A549 (cell line): ENCODE measurements around the gene BCR. TPM values are rescaled to one million over a fixed set of nuclear protein-coding genes. Genes with fewer than 3 reads are reported as not detected.

ENCODE experiments used
- ATAC-seq, 2 experiments: fragments of 200-7000 bp in 1 of 2; fragments of >200 bp in 1 of 2; cut with Nextera tagmentation in 1 of 2; cut with Tn5 transposase in 1 of 2; 3 replicates each; pipeline versions ENCODE4 v1.8.0 to v1.9.1; 2018 to 2020; ENCODE audit warnings: mild to moderate bottlenecking in 1 of 2, moderate library complexity in 1 of 2
- CTCF ChIA-PET: fragments of 300-600 bp; sonication (Branson Sonifier 250); formaldehyde crosslinking; extraction: SDS; loops from one replicate; lab custom pipeline; 2021; ENCODE audit warnings: antibody characterized with exemption, inconsistent platforms; lab: Yijun Ruan, JAX
- POLR2A ChIA-PET: fragments of 350-600 bp; formaldehyde crosslinking; extraction: SDS; loops from one replicate; lab custom pipeline; 2021; ENCODE audit warnings: antibody characterized with exemption, inconsistent platforms; lab: Yijun Ruan, JAX
- DNase-seq, 2 experiments: peaks; one replicate each; pipeline versions ENCODE4 v3.0.0 to v3.0.0-alpha.2; 2011 to 2016; ENCODE audit warnings: low read depth in 1 of 2, low spot score in 1 of 2
- FAIRE-seq: peaks from 2 replicates; lab custom pipeline; 2011; peaks lifted over from hg19 to GRCh38; lab: Jason Lieb, UNC
- H3K27ac ChIP-seq, 2 experiments: fragments of >200 bp; sonication (Bioruptor Twin); formaldehyde crosslinking; 3 replicates each; pipeline ENCODE4 v1.5.1; 2016 to 2017
- H3K4me1 ChIP-seq: fragments of >200 bp; sonication (Bioruptor Twin); formaldehyde crosslinking; 3 replicates; pipeline ENCODE4 v1.6.1; 2016
- H3K4me2 ChIP-seq: fragments of >200 bp; sonication (Bioruptor Twin); formaldehyde crosslinking; 3 replicates; pipeline ENCODE4 v1.6.1; 2016
- H3K4me3 ChIP-seq: fragments of >200 bp; sonication (Bioruptor Twin); formaldehyde crosslinking; 3 replicates; pipeline ENCODE4 v1.5.1; 2016
- H3K9me3 ChIP-seq: fragments of >200 bp; sonication (Bioruptor Twin); formaldehyde crosslinking; 3 replicates; pipeline ENCODE4 v1.6.1; 2016
- CBX8 ChIP-seq: fragments of 200-600 bp; sonication (generic); IDR thresholded peaks from 2 replicates; pipeline ENCODE4 v1.6.1; 2016
- CEBPB ChIP-seq, 2 experiments: fragments of >200 bp in 1 of 2; sonication (Bioruptor Twin) in 1 of 2; formaldehyde crosslinking in 1 of 2; IDR thresholded peaks; 2 replicates each; pipeline ENCODE4 v1.6.1; 2012 to 2016
- CHD4 ChIP-seq: fragments of 200-600 bp; sonication (generic); IDR thresholded peaks from 2 replicates; pipeline ENCODE4 v1.6.1; 2016; ENCODE audit warnings: antibody characterized with exemption, mild to moderate bottlenecking, borderline replicate concordance
- EHF ChIP-seq: fragments of 250-450 bp; sonication (Bioruptor Pico); IDR thresholded peaks from 2 replicates; pipeline ENCODE4 v1.5.0; 2020; ENCODE audit warnings: mild to moderate bottlenecking
- EP300 ChIP-seq, 2 experiments: fragments of >200 bp; sonication (Bioruptor Twin); formaldehyde crosslinking; IDR thresholded peaks; 2 replicates in 1 of 2; 3 replicates in 1 of 2; pipeline ENCODE4 v1.6.1; 2016 to 2017
- FOSL2 ChIP-seq, 2 experiments: fragments of 450-650 bp in 1 of 2; fragments of >200 bp in 1 of 2; sonication (Bioruptor Twin) in 1 of 2; formaldehyde crosslinking; IDR thresholded peaks; 2 replicates each; pipeline versions ENCODE4 v1.5.0 to v1.6.1; 2016 to 2020; ENCODE audit warnings: mild to moderate bottlenecking in 1 of 2, moderate library complexity in 1 of 2
- HDAC2 ChIP-seq: fragments of 200-600 bp; sonication (generic); IDR thresholded peaks from 2 replicates; pipeline ENCODE4 v1.6.1; 2016
- HOXB13 ChIP-seq: fragments of 250-450 bp; sonication (Bioruptor Pico); IDR thresholded peaks from 2 replicates; pipeline ENCODE4 v1.5.0; 2020; ENCODE audit warnings: low read depth, mild to moderate bottlenecking, moderate library complexity
- JUN ChIP-seq, 2 experiments: fragments of >200 bp; sonication (Bioruptor Twin); formaldehyde crosslinking; IDR thresholded peaks; 2 replicates in 1 of 2; 3 replicates in 1 of 2; pipeline ENCODE4 v1.6.1; 2016 to 2017
- KDM1A ChIP-seq: fragments of 200-600 bp; sonication (generic); IDR thresholded peaks from 2 replicates; pipeline ENCODE4 v1.6.1; 2016; ENCODE audit warnings: low read depth, mild to moderate bottlenecking
- MAZ ChIP-seq: fragments of 150-350 bp; IDR thresholded peaks from 2 replicates; pipeline ENCODE4 v1.6.1; 2014; ENCODE audit warnings: antibody characterized with exemption, low read depth, low read length, borderline replicate concordance
- NR3C1 ChIP-seq: fragments of >200 bp; sonication (Bioruptor Twin); formaldehyde crosslinking; IDR thresholded peaks from 3 replicates; pipeline ENCODE4 v1.6.1; 2017
- PHF8 ChIP-seq: fragments of 200-600 bp; sonication (generic); IDR thresholded peaks from 2 replicates; pipeline ENCODE4 v1.6.1; 2016; ENCODE audit warnings: low read depth, mild to moderate bottlenecking, antibody characterized with exemption, moderate library complexity, borderline replicate concordance
- POLR2A ChIP-seq: IDR thresholded peaks from 2 replicates; pipeline ENCODE4 v1.6.1; 2012; ENCODE audit warnings: mild to moderate bottlenecking, low read length
- RAD21 ChIP-seq, 2 experiments: fragments of >200 bp in 1 of 2; sonication (Bioruptor Twin) in 1 of 2; formaldehyde crosslinking in 1 of 2; IDR thresholded peaks in 1 of 2; conservative IDR thresholded peaks in 1 of 2; 2 replicates in 1 of 2; 3 replicates in 1 of 2; pipeline ENCODE4 v1.6.1; 2012 to 2018; ENCODE audit warnings: inconsistent platforms in 1 of 2
- RARB ChIP-seq: fragments of 250-450 bp; sonication (Bioruptor Pico); IDR thresholded peaks from 2 replicates; pipeline ENCODE4 v1.8.0; 2021; ENCODE audit warnings: mild to moderate bottlenecking, moderate library complexity
- RCOR1 ChIP-seq: fragments of 150-350 bp; IDR thresholded peaks from 2 replicates; pipeline ENCODE4 v1.6.1; 2014; ENCODE audit warnings: antibody characterized with exemption, low read length, low read depth
- SREBF2 ChIP-seq: fragments of 450-650 bp; IDR thresholded peaks from 2 replicates; pipeline ENCODE4 v1.6.1; 2014; ENCODE audit warnings: mild to moderate bottlenecking, moderate library complexity
- TFCP2L1 ChIP-seq: fragments of 250-450 bp; sonication (Bioruptor Pico); IDR thresholded peaks from 2 replicates; pipeline ENCODE4 v1.5.0; 2021; ENCODE audit warnings: mild to moderate bottlenecking
- ZFP36 ChIP-seq: fragments of 450-650 bp; IDR thresholded peaks from 2 replicates; pipeline ENCODE4 v1.6.1; 2014; ENCODE audit warnings: borderline replicate concordance; ENCODE audit not compliant: partially characterized antibody
- ZNF302 ChIP-seq: fragments of 250-450 bp; sonication (Bioruptor Pico); IDR thresholded peaks from 2 replicates; pipeline ENCODE4 v1.9.0; 2021; ENCODE audit warnings: inconsistent platforms, mild to moderate bottlenecking, moderate library complexity
- ZSCAN20 ChIP-seq: fragments of 250-450 bp; sonication (Bioruptor Pico); IDR thresholded peaks from 2 replicates; pipeline ENCODE4 v1.8.0; 2022; ENCODE audit warnings: mild to moderate bottlenecking, moderate library complexity
- WGBS: methylation state at CpG from one replicate; pipeline ENCODE4 v1.1.6; 2017; ENCODE audit errors: missing lambda C conversion rate; 5-methylcytosine and 5-hydroxymethylcytosine counted together
- polyA plus RNA-seq, 4 experiments: library from polyadenylated mRNA; depleted of rRNA in 3 of 4; stranded (reverse); fragments of >200 nt; fragmentation: RNase III in 1 of 4; extraction: RNeasy Plus Mini Kit Qiagen cat#74134 plus additional on column Dnase treatment in 1 of 4; gene quantifications; 2 replicates in 3 of 4; 3 replicates in 1 of 4; pipeline ENCODE4 v1.2.3, GENCODE V29; 2011 to 2017
- TF ChIP-seq, protein P1 (sequence below): fragments of 150-350 bp; IDR thresholded peaks from 2 replicates; pipeline ENCODE4 v1.6.1; 2014; ENCODE audit warnings: low read depth, mild to moderate bottlenecking, low read length
- TF ChIP-seq, protein P2 (sequence below): fragments of 250-450 bp; sonication (Bioruptor Pico); IDR thresholded peaks from 2 replicates; pipeline ENCODE4 v1.5.0; 2020; ENCODE audit warnings: low read depth, mild to moderate bottlenecking, moderate library complexity
- TF ChIP-seq, protein P3 (sequence below): fragments of 450-650 bp; IDR thresholded peaks from 2 replicates; pipeline ENCODE4 v1.6.1; 2014; ENCODE audit warnings: antibody characterized with exemption

Gene BCR
- polyA plus RNA-seq, 2 of the 4 experiments (the other 2 are of a cell fraction): 14.7 to 16.4 TPM

DNA sequence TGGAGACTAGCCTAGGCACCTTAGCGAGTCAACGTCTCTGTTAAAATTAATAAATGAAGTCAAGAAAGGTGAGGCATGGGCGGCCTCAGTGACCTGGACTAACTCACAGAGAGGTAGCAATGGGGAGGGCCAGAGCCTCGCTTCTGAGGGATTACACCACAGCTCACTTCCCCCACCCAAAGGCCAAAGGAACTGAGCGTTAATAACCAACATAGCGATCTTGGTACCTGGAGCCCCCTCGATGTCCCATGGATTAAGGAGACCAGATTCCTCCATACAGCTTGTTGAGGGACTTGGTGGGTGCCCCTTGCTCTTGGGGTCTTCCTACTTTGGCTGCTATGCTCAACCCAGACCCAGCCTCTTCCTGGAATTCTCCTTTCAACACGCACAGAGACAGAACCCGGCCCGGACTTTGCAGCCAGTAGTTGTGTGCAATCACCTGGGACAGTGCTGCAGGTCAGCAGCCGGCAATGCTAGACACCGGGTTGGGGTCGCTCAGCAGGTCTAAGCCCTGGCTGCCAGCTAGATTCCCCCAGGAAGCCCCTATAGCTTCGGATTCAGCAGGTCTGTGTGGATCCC is 70.6 kb downstream of the BCR start:
- H3K9me3 ChIP-seq: no peaks in the 10 kb centered on the region
- DNase-seq: no peak
- ATAC-seq: no peak
- H3K4me2 ChIP-seq: no peak overlapping the region
- H3K4me1 ChIP-seq: peaks cover 8% of the 10 kb centered on the region; the same call in 1 of the 3 replicates
- no peak for FAIRE-seq
- 94% methylated on average over 9 of the region's 14 CpGs for WGBS
- no peak overlapping the region for H3K4me3 ChIP-seq
- TF ChIP-seq, protein P1, sequence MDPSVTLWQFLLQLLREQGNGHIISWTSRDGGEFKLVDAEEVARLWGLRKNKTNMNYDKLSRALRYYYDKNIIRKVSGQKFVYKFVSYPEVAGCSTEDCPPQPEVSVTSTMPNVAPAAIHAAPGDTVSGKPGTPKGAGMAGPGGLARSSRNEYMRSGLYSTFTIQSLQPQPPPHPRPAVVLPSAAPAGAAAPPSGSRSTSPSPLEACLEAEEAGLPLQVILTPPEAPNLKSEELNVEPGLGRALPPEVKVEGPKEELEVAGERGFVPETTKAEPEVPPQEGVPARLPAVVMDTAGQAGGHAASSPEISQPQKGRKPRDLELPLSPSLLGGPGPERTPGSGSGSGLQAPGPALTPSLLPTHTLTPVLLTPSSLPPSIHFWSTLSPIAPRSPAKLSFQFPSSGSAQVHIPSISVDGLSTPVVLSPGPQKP: no peak
- TF ChIP-seq, protein P2, sequence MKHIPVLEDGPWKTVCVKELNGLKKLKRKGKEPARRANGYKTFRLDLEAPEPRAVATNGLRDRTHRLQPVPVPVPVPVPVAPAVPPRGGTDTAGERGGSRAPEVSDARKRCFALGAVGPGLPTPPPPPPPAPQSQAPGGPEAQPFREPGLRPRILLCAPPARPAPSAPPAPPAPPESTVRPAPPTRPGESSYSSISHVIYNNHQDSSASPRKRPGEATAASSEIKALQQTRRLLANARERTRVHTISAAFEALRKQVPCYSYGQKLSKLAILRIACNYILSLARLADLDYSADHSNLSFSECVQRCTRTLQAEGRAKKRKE (CRISPR knock-in tag): no peak
- no peak for TF ChIP-seq ZNF302 (CRISPR knock-in tag)
- no peak for TF ChIP-seq SREBF2
- no peak for TF ChIP-seq EP300 (IDR thresholded peaks at IDR 0.05)
- TF ChIP-seq ZFP36: no peak
- TF ChIP-seq HDAC2: no peak
- no peak for TF ChIP-seq FOSL2 (IDR thresholded peaks at IDR 0.05)
- no peak for TF ChIP-seq FOSL2 (CRISPR knock-in tag; IDR thresholded peaks at IDR 0.05)
- no peak for TF ChIP-seq JUN (IDR thresholded peaks at IDR 0.05)
- TF ChIP-seq TFCP2L1 (CRISPR knock-in tag): no peak
- no peak for TF ChIP-seq PHF8
- TF ChIP-seq RAD21 (conservative IDR thresholded peaks at IDR 0.05 in 1 of 2, IDR thresholded peaks at IDR 0.05 in 1 of 2): no peak
- TF ChIP-seq CEBPB (IDR thresholded peaks at IDR 0.05): no peak
- no peak for TF ChIP-seq POLR2A
- H3K27ac ChIP-seq: no peak overlapping the region
- CTCF ChIA-PET: interaction anchor here (2.9 kb wide), 1 partner anchor 31 kb away, joined by 14 read pairs; no protein-coding TSS in a partner anchor
- POLR2A ChIA-PET: interaction anchor here (0.6 kb wide), 1 partner anchor 79 kb away, joined by 4 read pairs; no protein-coding TSS in a partner anchor

DNA sequence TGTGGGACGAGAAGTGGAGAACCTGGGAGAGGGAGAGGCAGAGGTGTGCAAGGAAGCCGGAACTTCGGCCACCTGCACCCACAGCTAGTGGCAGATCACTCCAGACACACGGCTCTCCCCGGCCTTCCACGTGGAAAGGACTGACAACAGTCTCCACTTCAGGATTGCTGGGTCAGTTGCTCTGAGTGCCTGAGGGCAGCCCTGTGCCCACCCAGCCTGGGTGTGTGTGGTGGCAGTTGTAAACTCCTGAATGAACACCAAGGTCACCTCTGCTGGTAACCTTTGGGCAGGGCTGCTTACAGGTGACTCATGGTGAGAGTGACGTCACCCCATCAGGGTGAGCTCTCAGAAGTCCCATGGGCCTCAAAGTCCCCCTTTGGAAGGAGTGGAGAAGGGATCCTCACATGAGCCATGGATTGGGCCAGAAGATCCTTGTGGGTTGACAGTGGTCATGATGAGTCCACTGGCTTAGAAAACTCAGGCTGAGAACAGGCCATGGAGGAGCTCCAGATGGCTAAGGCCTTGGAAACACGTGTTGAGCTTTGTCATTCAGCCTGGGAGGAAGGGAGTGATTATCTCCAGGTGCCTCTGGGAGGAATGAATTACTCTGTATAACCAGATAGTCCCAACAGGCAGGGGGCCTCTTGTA is 71.3 kb downstream of the BCR start:
- Histone ChIP-seq H3K9me3 (no peaks in the 10 kb centered on the region), H3K4me3 (no peak overlapping the region)
- POLR2A ChIA-PET: interaction anchor here (0.6 kb wide), 1 partner anchor 80 kb away, joined by 4 read pairs; no protein-coding TSS in a partner anchor
- CTCF ChIA-PET: interaction anchor here (1.0 to 2.9 kb wide), 4 partner anchors 16 to 73 kb away, joined by 3 to 14 read pairs (median 4); no protein-coding TSS in a partner anchor
- TF ChIP-seq POLR2A (no peak), ZSCAN20 (no peak), CHD4 (no peak), NR3C1 (no peak), CBX8 (no peak), MAZ (no peak), RCOR1 (no peak), KDM1A (no peak), RARB (no peak), HOXB13 (CRISPR knock-in tag) (no peak), ZNF302 (CRISPR knock-in tag) (no peak), EHF (no peak)
- TF ChIP-seq, protein P3, sequence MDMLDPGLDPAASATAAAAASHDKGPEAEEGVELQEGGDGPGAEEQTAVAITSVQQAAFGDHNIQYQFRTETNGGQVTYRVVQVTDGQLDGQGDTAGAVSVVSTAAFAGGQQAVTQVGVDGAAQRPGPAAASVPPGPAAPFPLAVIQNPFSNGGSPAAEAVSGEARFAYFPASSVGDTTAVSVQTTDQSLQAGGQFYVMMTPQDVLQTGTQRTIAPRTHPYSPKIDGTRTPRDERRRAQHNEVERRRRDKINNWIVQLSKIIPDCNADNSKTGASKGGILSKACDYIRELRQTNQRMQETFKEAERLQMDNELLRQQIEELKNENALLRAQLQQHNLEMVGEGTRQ: no peak
- TF ChIP-seq, all 56 proteins: peak for 0
- Histone ChIP-seq H3K27ac (no peak overlapping the region), H3K4me2 (no peak overlapping the region), H3K4me1 (peaks cover 9% of the 10 kb centered on the region)
- no peak for FAIRE-seq
- DNase-seq: peak; percentile 6 to 9
- 72% methylated on average over 6 of the region's 8 CpGs for WGBS
- no peak; a peak in 2 of 6 replicates for ATAC-seq
